ENCODE results near the gene PKN3.
"Not testable (repeated sequence)": the region's sequence is repeated elsewhere in the genome, so short reads cannot be mapped to it uniquely, and the experiment has no call there.

The PKN3 gene

DNA sequence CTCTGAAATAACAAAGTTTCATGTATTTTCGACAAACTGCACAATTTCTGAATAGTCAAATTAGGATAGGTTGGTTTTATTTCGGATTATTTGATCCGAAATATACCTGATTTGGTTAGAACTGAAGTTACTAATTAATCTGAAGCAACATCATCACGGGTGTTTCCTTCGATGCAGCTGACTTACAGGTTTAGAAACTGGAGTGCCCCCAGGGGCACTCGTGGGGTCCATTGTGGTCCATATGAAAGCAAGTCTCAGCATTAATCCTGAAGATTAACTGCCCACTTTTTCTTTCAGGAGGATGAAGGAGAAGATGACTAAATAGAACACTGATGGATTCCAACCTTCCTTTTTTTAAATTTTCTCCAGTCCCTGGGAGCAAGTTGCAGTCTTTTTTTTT lies 8.0 kb upstream of the PKN3 start:
- no peak for DNase-seq

DNA sequence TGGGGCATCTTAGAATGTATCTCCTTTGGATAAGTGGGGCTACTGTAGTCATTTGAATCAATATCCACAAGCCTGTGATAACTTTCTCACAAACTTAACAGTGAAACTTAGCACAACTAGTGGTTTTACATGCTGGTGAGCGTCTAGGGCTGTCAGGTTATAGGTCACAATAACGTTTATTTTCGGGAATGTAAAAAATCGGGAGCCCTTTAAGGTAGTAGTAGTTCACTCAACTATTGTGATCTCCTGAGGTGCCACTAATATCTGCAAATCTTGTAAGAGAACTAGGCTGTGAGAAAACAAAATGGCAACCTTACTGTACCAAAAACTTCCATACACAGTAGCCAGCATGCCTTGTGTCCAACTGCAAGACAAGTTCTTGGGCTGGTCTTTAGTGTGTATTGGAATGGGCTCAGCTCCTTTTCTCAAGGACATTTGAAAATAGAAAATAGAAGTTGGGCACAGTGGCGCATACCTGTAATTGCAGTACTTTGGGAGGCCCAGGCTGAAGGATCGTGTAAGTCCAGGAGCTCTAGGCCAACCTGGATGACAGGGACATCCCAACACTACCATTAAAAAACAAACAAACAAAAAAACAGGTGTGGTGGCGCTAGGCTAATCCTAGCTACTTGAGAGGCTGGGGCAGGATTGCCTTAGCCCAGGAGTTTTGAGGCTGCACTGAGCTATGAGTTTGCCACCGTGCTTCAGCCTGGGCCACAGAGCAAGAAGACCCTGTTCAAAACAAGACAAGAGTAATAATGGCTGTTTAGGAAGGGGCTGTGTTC lies 5.2 kb upstream of the PKN3 start:
- DNase-seq: no peak

DNA sequence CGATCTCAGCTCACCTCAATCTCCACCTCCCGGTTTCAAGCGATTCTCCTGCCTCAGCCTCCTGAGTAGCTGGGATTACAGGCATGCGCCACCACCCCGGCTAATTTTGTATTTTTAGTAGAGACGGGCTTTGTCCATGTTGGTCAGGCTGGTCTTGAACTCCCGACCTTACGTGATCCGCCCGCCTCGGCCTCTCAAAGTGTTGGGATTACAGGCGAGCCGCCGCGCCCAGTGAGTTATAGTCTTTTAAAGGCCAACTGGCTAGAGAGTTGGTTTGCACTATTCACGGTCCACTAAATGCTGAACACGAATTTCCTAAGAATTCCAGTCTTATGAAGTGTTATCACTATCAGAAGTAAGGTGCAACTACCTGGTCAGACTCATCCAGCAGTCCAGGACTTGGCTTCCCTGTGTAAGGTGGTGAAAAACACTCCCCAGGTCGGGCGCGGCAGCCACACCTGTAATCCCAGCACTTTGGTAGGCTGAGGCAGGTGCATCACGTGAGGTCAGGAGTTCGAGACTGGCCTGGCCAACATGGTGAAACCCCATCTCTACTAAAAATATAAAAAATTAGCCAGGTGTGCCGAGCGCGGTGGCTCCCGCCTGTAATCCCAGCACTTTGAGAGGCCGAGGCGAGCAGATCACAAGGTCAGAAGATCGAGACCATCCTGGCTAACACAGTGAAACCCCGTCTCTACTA lies 3.1 kb upstream of the PKN3 start:
- not testable (repeated sequence) for DNase-seq

GRCh38 chr9:128701227-128701854 lies 962 bp upstream of the PKN3 start:
- DNase-seq: no peak

DNA sequence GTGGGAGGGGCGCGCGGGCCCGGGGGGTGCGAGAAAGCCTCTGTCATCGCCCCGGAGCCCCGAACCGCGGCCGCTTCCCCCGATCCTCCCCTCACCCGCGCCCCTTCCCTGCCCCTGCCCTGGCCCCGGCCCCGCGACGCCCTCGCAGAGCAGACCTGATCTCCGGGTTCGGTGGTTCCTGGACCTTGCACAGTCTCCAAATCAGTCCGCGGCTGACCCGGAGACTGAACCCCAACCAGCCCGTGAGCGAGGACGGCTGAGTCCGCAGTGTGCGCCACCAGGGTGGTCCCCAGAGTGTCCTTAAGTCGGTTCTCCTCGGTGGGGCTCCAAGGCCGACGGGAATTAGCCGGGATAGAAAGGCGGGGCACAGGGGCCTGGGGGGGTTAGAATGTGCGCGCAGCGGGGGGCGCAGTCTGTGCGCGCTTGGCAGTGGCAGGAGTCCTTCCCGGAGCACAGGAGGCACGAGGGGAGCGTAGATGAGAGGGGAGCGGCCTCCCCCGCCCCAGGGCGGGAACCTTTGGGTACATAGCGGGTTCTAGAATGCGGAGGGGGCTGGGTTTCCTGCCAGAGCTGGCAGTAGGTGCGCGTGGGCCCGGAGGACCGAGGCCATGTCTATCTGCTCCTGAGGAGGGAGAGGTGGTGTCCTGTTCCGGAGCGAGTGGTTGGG lies 779 bp downstream of the PKN3 start:
- DNase-seq: no peak

DNA sequence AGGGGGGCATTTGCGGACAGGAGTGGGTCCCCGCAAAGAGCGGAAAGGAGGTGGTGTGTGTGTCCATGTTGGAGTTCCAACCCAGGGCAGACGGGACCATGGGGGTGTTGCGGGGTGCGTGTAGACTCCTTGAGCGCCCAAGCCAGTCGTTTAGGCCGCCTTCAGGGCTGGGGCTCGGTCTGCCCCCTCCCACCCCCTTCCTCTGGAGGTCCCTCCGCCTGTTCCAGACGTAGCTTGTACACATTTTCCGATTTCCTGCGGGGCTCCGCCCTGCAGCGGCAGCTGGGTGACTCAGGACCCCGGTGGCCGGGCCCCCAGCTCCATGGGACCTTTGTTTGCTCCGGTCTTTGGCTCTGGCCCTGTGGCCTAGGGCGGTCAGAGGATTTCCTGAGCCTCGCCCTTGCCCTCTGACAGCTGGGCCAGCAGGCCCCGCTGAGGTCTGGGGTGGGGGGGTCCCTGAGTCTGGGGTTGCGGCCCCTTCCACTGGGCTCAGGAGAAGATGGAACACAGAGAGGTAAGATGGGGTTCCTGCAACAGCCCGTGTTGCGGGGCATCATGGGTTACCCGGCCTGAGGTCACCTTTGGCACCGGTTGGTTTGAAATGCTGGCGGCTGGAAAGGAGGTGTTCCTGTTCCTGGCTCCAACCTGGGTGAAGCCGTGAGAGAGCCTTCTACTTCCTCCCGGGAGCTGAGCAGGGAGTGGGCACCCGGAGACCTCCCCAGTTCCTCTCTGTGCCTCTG lies 1.5 kb downstream of the PKN3 start:
- DNase-seq: no peak

DNA sequence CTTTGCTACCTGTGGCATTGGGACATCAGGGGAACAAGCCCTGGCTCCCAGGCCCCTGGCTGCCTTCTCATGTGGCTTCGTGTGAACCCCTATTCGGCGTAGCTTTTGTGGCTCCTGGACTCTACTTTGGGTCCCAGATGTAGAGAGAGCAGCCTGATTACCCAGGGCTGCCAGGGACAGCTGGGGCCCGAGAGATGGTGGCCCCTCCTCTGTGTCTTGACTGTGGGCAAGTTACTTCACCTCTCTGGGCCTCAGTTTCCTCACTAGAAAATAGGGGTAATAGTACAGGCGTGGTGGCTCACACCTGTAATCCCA lies 2.0 kb downstream of the PKN3 start:
- no peak for DNase-seq

DNA sequence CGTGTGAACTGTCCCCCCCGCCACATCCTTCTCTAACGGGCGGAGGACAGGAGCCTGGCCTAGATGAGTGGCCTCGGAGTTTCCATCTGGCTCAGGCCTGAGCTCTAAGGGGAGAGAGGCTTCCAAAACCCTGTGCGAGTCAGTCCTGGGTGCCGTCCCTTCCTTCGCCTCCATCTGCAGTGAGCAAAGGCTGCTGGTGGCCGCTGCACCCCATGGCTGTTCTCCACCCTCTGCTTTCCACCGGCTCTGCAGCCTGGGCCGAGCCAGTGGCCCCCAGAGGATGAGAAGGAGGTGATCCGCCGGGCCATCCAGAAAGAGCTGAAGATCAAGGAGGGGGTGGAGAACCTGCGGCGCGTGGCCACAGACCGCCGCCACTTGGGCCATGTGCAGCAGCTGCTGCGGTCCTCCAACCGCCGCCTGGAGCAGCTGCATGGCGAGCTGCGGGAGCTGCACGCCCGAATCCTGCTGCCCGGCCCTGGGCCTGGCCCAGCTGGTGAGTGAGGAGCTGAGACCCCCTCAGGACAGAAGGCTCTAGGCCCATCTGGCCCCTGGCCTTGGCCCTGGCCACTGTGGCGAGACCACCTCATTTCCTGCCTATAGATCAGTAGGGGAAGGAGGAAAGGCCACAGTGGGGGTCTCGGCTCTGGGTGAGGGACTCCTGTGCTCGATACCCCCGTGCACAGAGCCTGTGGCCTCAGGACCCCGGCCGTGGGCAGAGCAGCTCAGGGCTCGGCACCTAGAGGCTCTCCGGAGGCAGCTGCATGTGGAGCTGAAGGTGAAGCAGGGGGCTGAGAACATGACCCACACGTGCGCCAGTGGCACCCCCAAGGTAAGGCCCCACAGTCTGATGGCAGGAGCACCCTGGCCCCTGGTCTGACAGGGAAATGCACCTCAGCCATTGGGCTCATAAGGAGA lies 3.0 kb downstream of the PKN3 start:
- no peak for DNase-seq

- DNase-seq: no peak
Measured at GRCh38 chr9:128706045-128706444, 3.7 kb downstream of the PKN3 start.

DNA sequence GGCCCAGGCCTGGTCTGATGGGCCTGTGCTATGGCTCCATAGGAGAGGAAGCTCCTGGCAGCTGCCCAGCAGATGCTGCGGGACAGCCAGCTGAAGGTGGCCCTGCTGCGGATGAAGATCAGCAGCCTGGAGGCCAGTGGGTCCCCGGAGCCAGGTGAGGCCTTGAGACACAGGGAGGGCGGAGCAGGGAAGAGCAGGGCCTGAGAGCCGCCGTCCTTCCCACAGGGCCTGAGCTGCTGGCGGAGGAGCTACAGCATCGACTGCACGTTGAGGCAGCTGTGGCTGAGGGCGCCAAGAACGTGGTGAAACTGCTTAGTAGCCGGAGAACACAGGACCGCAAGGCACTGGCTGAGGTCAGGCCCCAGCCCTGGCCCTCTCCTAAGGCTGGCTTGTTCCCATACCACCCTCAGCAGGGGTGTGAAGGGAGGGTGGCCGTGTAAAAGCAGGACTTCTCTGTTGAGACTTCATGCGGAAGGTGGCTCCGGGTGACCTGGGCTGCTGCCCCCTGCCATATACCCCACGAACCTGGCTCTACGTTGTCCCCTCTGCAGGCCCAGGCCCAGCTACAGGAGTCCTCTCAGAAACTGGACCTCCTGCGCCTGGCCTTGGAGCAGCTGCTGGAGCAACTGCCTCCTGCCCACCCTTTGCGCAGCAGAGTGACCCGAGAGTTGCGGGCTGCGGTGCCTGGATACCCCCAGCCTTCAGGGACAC lies 4.5 kb downstream of the PKN3 start:
- no peak for DNase-seq

- no peak for DNase-seq
Measured at GRCh38 chr9:128707446-128707845, 5.1 kb downstream of the PKN3 start.

DNA sequence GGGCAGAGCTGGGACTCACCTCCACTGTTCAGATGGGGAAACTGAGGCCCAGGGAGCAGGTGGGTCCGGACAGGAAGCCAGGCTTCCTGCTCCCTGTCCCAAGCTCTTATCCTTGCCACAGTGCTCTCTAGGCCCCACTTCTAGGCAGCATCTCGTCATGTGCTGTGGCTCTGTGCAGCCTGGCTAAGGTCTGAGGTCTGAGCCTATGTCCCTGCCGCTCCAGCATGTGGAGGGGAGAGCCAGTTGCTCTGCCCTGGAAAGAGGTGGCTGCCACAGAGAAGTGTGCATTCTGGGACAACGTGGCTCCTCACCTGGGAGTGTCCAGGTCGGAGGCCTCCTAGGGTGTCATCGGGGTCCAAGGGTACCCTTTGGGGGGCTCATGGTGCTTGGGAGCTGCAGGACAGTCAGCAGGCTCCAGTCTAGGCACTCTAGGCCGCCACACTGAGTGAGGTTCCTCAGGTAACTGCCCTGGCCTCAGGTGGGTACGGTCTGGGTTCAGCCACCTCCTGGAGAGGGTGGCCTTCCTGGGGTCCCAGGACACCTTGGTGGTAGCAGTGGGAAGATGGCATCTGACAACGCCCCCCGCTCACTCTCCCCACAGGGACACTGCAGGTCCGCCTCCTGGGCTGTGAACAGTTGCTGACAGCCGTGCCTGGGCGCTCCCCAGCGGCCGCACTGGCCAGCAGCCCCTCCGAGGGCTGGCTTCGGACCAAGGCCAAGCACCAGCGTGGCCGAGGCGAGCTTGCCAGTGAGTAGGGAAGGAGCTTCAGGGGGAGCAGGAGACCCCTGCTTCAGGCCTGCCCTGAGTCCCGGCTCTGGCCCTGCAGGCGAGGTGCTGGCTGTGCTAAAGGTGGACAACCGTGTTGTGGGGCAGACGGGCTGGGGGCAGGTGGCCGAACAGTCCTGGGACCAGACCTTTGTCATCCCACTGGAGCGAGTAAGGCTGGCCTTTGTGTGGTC lies 10.4 kb downstream of the PKN3 start:
- no peak for DNase-seq

GRCh38 chr9:128713411-128713780 lies 11.1 kb downstream of the PKN3 start:
- no peak for DNase-seq

- DNase-seq: no peak
Measured at GRCh38 chr9:128713941-128714573, 11.8 kb downstream of the PKN3 start.

GRCh38 chr9:128714586-128715435 lies 12.5 kb downstream of the PKN3 start:
- DNase-seq: no peak

DNA sequence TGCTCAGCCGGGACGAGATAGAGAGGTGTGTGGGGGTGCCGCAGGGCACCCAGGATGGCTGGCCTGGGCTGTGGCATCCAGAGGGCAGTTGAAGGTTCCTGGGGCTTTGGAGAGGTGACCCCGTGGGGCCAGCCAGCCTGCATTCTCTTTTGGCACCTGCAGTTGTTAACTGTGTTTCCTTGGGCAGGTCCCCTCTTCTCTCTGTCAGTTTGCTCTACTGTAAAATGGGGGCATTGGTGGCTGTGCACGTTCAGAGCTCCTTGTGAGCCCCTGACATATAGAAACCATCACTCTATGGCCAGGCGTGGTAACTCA lies 13.1 kb downstream of the PKN3 start:
- DNase-seq: no peak

DNA sequence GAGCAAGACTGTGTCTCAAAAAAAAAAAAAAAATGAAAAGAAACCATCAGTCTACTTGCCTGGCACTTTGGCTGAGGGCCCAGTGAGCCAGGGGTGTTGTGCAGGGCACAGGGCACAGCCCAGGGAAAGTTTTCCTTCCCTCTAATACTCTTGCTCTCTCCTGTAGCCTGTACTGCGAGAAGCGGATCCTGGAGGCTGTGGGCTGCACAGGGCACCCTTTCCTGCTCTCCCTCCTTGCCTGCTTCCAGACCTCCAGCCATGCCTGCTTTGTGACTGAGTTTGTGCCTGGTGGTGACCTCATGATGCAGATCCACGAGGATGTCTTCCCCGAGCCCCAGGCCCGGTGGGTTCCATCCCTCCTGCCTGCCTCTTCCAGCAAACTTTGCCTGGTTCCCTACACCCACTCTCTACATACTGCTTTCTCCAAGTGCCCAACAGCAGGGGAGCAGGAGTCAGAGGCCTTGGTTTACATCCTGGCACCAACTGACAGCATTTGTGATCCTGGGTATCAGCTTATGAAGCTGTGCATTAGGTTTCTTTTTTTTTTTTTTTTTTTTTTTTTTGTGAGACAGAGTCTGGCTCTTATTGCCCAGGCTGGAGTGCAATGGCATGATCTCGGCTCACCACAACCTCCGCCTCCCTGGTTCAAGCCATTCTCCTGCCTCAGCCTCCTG lies 14.4 kb downstream of the PKN3 start:
- DNase-seq: no peak

- no peak for DNase-seq
Measured at GRCh38 chr9:128718047-128718446, 15.7 kb downstream of the PKN3 start.

Measured in activated T-cell treated with anti-CD3 and anti-CD28 coated beads, Interleukin-2, amount 50 U/mL, for 1 hour (primary cell).